H1 (cell line): Measurements from ENCODE around the gene FCRL5. TPM values are rescaled to one million over a fixed set of nuclear protein-coding genes. Genes with fewer than 3 reads are reported as not detected.

Experiments
- BRCA1 ChIP-seq: IDR thresholded peaks from 2 replicates; pipeline ENCODE4 v1.6.1; 2012; ENCODE audit warnings: low read depth, low read length, improper control_type of control experiment
- CHD2 ChIP-seq: IDR thresholded peaks from 2 replicates; pipeline ENCODE4 v1.6.1; 2012; ENCODE audit warnings: low read length, improper control_type of control experiment
- GABPA ChIP-seq: IDR thresholded peaks from 2 replicates; pipeline ENCODE4 v1.6.1; 2011; ENCODE audit warnings: mild to moderate bottlenecking, low read length, moderate library complexity, borderline replicate concordance; ENCODE audit not compliant: insufficient read depth
- KDM1A ChIP-seq: fragments of 200-600, 300-600 bp; sonication (generic); IDR thresholded peaks from 2 replicates; pipeline ENCODE4 v1.7.1; 2016; ENCODE audit warnings: mild to moderate bottlenecking, low read length, borderline replicate concordance
- RAD21 ChIP-seq, 2 experiments: IDR thresholded peaks in 1 of 2; conservative IDR thresholded peaks in 1 of 2; 2 replicates each; pipeline ENCODE4 v1.6.1; 2011; ENCODE audit warnings: low read depth in 2 of 2, low read length in 2 of 2, improper control_type of control experiment in 1 of 2, inconsistent platforms in 1 of 2, mild to moderate bottlenecking in 1 of 2, moderate library complexity in 1 of 2
- TCF12 ChIP-seq: IDR thresholded peaks from 2 replicates; pipeline ENCODE4 v1.6.1; 2011; ENCODE audit warnings: low read depth, mild to moderate bottlenecking, low read length
- polyA plus RNA-seq, 7 experiments: library from polyadenylated mRNA; depleted of rRNA in 3 of 7; stranded (reverse) in 5 of 7; unstranded in 2 of 7; fragments of >200 nt in 5 of 7; fragments of 200-250 nt in 2 of 7; gene quantifications; 1 replicate in 5 of 7; 2 replicates in 1 of 7; 4 replicates in 1 of 7; pipeline versions ENCODE4 v1.2.1 to v1.2.3, GENCODE V29; 2011 to 2013; ENCODE audit warnings: missing spikeins in 2 of 7, mixed read lengths in 2 of 7
- total RNA-seq: library from RNA; stranded (reverse); fragmentation: NEBNext Ultra II Directional; extraction: Animal tissue kit (Norgen Biotek cat#: 25700); gene quantifications from 2 replicates; pipeline ENCODE4 v1.2.1, GENCODE V29; 2021

The FCRL5 gene
- total and polyA plus RNA-seq, 2 of the 8 experiments (the other 6 are each of a cell fraction or from before 2014, with no cell fraction given), result 1.0 to 2.6 TPM

GRCh38 chr1:157488156-157488555, 64.2 kb downstream of the FCRL5 start (continued):
- TF ChIP-seq KDM1A, result no peak
- TF ChIP-seq BRCA1, result no peak
- no peak for TF ChIP-seq GABPA
- TF ChIP-seq RAD21 (IDR thresholded peaks at IDR 0.05 in 1 of 2, conservative IDR thresholded peaks at IDR 0.05 in 1 of 2; ENCODE audit: low read depth in 2 of 2, low read length in 2 of 2), result no peak
- TF ChIP-seq TCF12, result no peak
- no peak for TF ChIP-seq CHD2
